PC-3 (cell line): ENCODE results near the gene CCDC93. TPM values are rescaled to one million over a fixed set of nuclear protein-coding genes. Genes with fewer than 3 reads are reported as not detected.

Experiments used
- ATAC-seq: fragments of 200-7000 bp; cut with Tn5 transposase; 2 replicates; pipeline ENCODE4 v1.9.1; 2020; ENCODE audit warnings: mild to moderate bottlenecking, moderate library complexity
- BruUV-seq: library from RNA; stranded (reverse); fragments of 400-500 nt; replicated peaks from 2 replicates; lab custom pipeline; 2021; lab: Mats Ljungman, UMichigan
- CTCF ChIA-PET: fragments of 300-600 bp; sonication (Branson Sonifier 250); formaldehyde crosslinking; loops from one replicate; lab custom pipeline; 2022; ENCODE audit warnings: antibody characterized with exemption; lab: Charles Lee
- POLR2A ChIA-PET: fragments of 300-600 bp; sonication (Branson Sonifier 250); formaldehyde crosslinking; loops from one replicate; lab custom pipeline; 2022; ENCODE audit warnings: antibody characterized with exemption; ENCODE audit not compliant: unreplicated experiment; lab: Charles Lee
- DNase-seq: peaks from one replicate; pipeline ENCODE4 v3.0.0-alpha.2; 2015
- H2AFZ ChIP-seq: fragments of 300-600 bp; sonication (generic); 2 replicates; pipeline ENCODE4 v1.6.0; 2016; ENCODE audit warnings: antibody characterized with exemption, low read length
- H3F3A ChIP-seq: fragments of 300-600 bp; sonication (generic); one replicate; pipeline ENCODE4 v1.6.0; 2017; ENCODE audit warnings: antibody characterized with exemption, low read length, control low read depth, mild to moderate bottlenecking; ENCODE audit not compliant: unreplicated experiment
- H3K27ac ChIP-seq: fragments of 300-600 bp; sonication (generic); 2 replicates; pipeline ENCODE4 v1.5.1; 2016; ENCODE audit warnings: mild to moderate bottlenecking, low read length
- H3K27me3 ChIP-seq: fragments of 300-600 bp; sonication (generic); 2 replicates; pipeline ENCODE4 v1.6.1; 2016; ENCODE audit warnings: low read length, mixed read lengths
- H3K36me3 ChIP-seq: fragments of 300-600 bp; sonication (generic); 2 replicates; pipeline ENCODE4 v1.6.1; 2016; ENCODE audit warnings: low read depth, mixed run types, low read length, mixed read lengths
- H3K4me1 ChIP-seq: fragments of 300-600 bp; sonication (generic); 2 replicates; pipeline ENCODE4 v1.5.1; 2016; ENCODE audit warnings: low read length; ENCODE audit not compliant: insufficient read depth
- H3K4me2 ChIP-seq: fragments of 300-600 bp; sonication (generic); 2 replicates; pipeline ENCODE4 v1.6.0; 2016; ENCODE audit warnings: low read length
- H3K4me3 ChIP-seq: fragments of 300-600 bp; sonication (generic); 2 replicates; pipeline ENCODE4 v1.5.1; 2016; ENCODE audit warnings: mild to moderate bottlenecking, low read length, mixed read lengths
- H3K79me2 ChIP-seq: fragments of 300-600 bp; sonication (generic); 2 replicates; pipeline ENCODE4 v1.6.1; 2017; ENCODE audit warnings: low read length, mixed read lengths
- H3K9ac ChIP-seq: fragments of 300-600 bp; sonication (generic); 2 replicates; pipeline ENCODE4 v1.6.0; 2016; ENCODE audit warnings: mild to moderate bottlenecking, low read length
- H3K9me2 ChIP-seq: fragments of 300-600 bp; sonication (generic); replicated peaks from 2 replicates; pipeline ENCODE4 v1.6.1; 2016; ENCODE audit warnings: mixed run types, low read length, mixed read lengths
- H3K9me3 ChIP-seq: fragments of 300-600 bp; sonication (generic); 2 replicates; pipeline ENCODE4 v1.6.1; 2016; ENCODE audit warnings: low read length, mixed read lengths
- H4K20me1 ChIP-seq: fragments of 300-600 bp; sonication (generic); 2 replicates; pipeline ENCODE4 v1.6.1; 2016; ENCODE audit warnings: low read length, mixed read lengths
- CTCF ChIP-seq: fragments of 300-600 bp; sonication (generic); conservative IDR thresholded peaks from 2 replicates; pipeline ENCODE4 v1.5.1; 2017; ENCODE audit warnings: antibody characterized with exemption, low read depth, mild to moderate bottlenecking, low read length
- EZH2 ChIP-seq: fragments of 300-600 bp; sonication (generic); IDR thresholded peaks from one replicate; pipeline ENCODE4 v1.6.1; 2017; ENCODE audit warnings: antibody characterized with exemption, mild to moderate bottlenecking, low read length; ENCODE audit not compliant: unreplicated experiment
- EZH2phosphoT487 ChIP-seq: fragments of 300-600 bp; sonication (generic); IDR thresholded peaks from 2 replicates; pipeline ENCODE4 v1.6.1; 2018; ENCODE audit warnings: mild to moderate bottlenecking, antibody characterized with exemption, low read length, borderline replicate concordance
- intact Hi-C: fragments of 100-400 bp; cut with micrococcal nuclease; formaldehyde crosslinking; loops from 2 replicates; pipeline ENCODE4 v1.9.0; 2023
- total RNA-seq: library from RNA; depleted of rRNA; stranded (reverse); fragments of >200 nt; gene quantifications from 2 replicates; pipeline ENCODE4 v1.2.3, GENCODE V29; 2014

The CCDC93 gene
- total RNA-seq, 1 experiment from 2014 or later = 14.0 TPM

GRCh38 chr2:118056165-118056534 is 42.3 kb upstream of the CCDC93 start:
- CTCF ChIA-PET = no interaction called here
- no TSS peak for BruUV-seq

GRCh38 chr2:118055512-118056164 is 41.8 kb upstream of the CCDC93 start:
- Histone ChIP-seq H4K20me1 (no peaks in the 10 kb centered on the region), H3K4me2 (no peak overlapping the region), H3K9me2 (no peaks in the 10 kb centered on the region), H2AFZ (no peak overlapping the region), H3K9me3 (no peaks in the 10 kb centered on the region), H3F3A (no peaks in the 10 kb centered on the region), H3K27ac (no peak overlapping the region), H3K79me2 (no peaks in the 10 kb centered on the region), H3K27me3 (no peaks in the 10 kb centered on the region), H3K4me1 (peaks cover 14% of the 10 kb centered on the region), H3K36me3 (no peaks in the 10 kb centered on the region), H3K4me3 (no peak overlapping the region), H3K9ac (no peak overlapping the region)
- TF ChIP-seq CTCF = no peak
- TF ChIP-seq EZH2phosphoT487 = no peak
- ATAC-seq (no peak), DNase-seq (no peak)
- ChIA-PET CTCF (no interaction called here), POLR2A (no interaction called here)
- intact Hi-C loops = no loop called here
- no TSS peak for BruUV-seq

More at GRCh38 chr2:118056165-118056534, 42.3 kb upstream of the CCDC93 start:
- no peak overlapping the region for H3K9ac ChIP-seq
- TF ChIP-seq CTCF (no peak), EZH2phosphoT487 (no peak), EZH2 (no peak)
- no peaks in the 10 kb centered on the region for H3K36me3 ChIP-seq
- H3K4me2 ChIP-seq = no peak overlapping the region
- ATAC-seq = no peak
- H4K20me1 ChIP-seq = no peaks in the 10 kb centered on the region
- H2AFZ ChIP-seq = no peak overlapping the region
- POLR2A ChIA-PET = no interaction called here
- no peaks in the 10 kb centered on the region for H3K9me3 ChIP-seq
- no peaks in the 10 kb centered on the region for H3K9me2 ChIP-seq
- peaks cover 9% of the 10 kb centered on the region for H3K4me1 ChIP-seq
- H3K4me3 ChIP-seq = no peak overlapping the region
- H3K27ac ChIP-seq = no peak overlapping the region
- no peaks in the 10 kb centered on the region for H3K27me3 ChIP-seq
- H3K79me2 ChIP-seq = no peaks in the 10 kb centered on the region
- no peak for DNase-seq
- intact Hi-C loops = no loop called here
- H3F3A ChIP-seq = no peaks in the 10 kb centered on the region

- CTCF ChIA-PET = no interaction called here
- no peaks in the 10 kb centered on the region for H4K20me1 ChIP-seq
- POLR2A ChIA-PET = interaction anchor here (0.5 kb wide), 1 partner anchor 188 kb away, joined by 4 read pairs; no protein-coding TSS in a partner anchor
- TF ChIP-seq CTCF = no peak
- no peak for TF ChIP-seq EZH2phosphoT487
- no peak for TF ChIP-seq EZH2
- ATAC-seq (no peak), DNase-seq (no peak)
- no peak overlapping the region for H3K4me3 ChIP-seq
- no peak overlapping the region for H3K9ac ChIP-seq
- peaks cover 19% of the 10 kb centered on the region for H3K4me1 ChIP-seq
- no peaks in the 10 kb centered on the region for H3K79me2 ChIP-seq
- no peak overlapping the region for H3K27ac ChIP-seq
- no peaks in the 10 kb centered on the region for H3K9me3 ChIP-seq
- intact Hi-C loops = no loop called here
- no peak overlapping the region for H2AFZ ChIP-seq
- no peaks in the 10 kb centered on the region for H3K27me3 ChIP-seq
- H3F3A ChIP-seq = no peaks in the 10 kb centered on the region
- BruUV-seq = no TSS peak
- no peak overlapping the region for H3K4me2 ChIP-seq
- no peaks in the 10 kb centered on the region for H3K9me2 ChIP-seq
- H3K36me3 ChIP-seq = no peaks in the 10 kb centered on the region
Observed at GRCh38 chr2:118054213-118055008, 40.5 kb upstream of the CCDC93 start.
